ENCODE data around the gene C19orf33.

C19orf33 gene

GRCh38 chr19:38280030-38280921 lies 23.8 kb upstream of the C19orf33 start:
- no peak for DNase-seq (ENCODE audit: low read depth)

- no peak for DNase-seq (ENCODE audit: low read depth)
Observed at GRCh38 chr19:38281811-38282566, 22.1 kb upstream of the C19orf33 start.

- no peak for DNase-seq (ENCODE audit: low read depth)
Observed at GRCh38 chr19:38283271-38283670, 20.8 kb upstream of the C19orf33 start.

- DNase-seq (ENCODE audit: low read depth) = no peak
Observed at GRCh38 chr19:38284422-38284821, 19.6 kb upstream of the C19orf33 start.

- DNase-seq (ENCODE audit: low read depth) = no peak
Observed at GRCh38 chr19:38285567-38285966, 18.5 kb upstream of the C19orf33 start.

- no peak for DNase-seq (ENCODE audit: low read depth)
Observed at GRCh38 chr19:38287604-38288003, 16.4 kb upstream of the C19orf33 start.

- DNase-seq (ENCODE audit: low read depth) = no peak
Observed at GRCh38 chr19:38288123-38288855, 15.8 kb upstream of the C19orf33 start.

GRCh38 chr19:38289955-38290354 lies 14.1 kb upstream of the C19orf33 start:
- no peak for DNase-seq (ENCODE audit: low read depth)

GRCh38 chr19:38290631-38291147 lies 13.4 kb upstream of the C19orf33 start:
- no peak for DNase-seq (ENCODE audit: low read depth)

GRCh38 chr19:38291855-38292254 lies 12.2 kb upstream of the C19orf33 start:
- no peak for DNase-seq (ENCODE audit: low read depth)

- DNase-seq (ENCODE audit: low read depth) = no peak
Observed at GRCh38 chr19:38293281-38293680, 10.8 kb upstream of the C19orf33 start.

GRCh38 chr19:38294090-38294489 lies 10.0 kb upstream of the C19orf33 start:
- DNase-seq (ENCODE audit: low read depth) = no peak

GRCh38 chr19:38298821-38299680 lies 5.0 kb upstream of the C19orf33 start:
- no peak for DNase-seq (ENCODE audit: low read depth)

GRCh38 chr19:38304352-38304865 lies 358 bp downstream of the C19orf33 start:
- DNase-seq (ENCODE audit: low read depth) = no peak

- DNase-seq (ENCODE audit: low read depth) = no peak
Observed at GRCh38 chr19:38304866-38305429, 897 bp downstream of the C19orf33 start.

- DNase-seq (ENCODE audit: low read depth) = no peak
Observed at GRCh38 chr19:38306236-38306635, 2.2 kb downstream of the C19orf33 start.

GRCh38 chr19:38307076-38307475 lies 3.0 kb downstream of the C19orf33 start:
- no peak for DNase-seq (ENCODE audit: low read depth)

- no peak for DNase-seq (ENCODE audit: low read depth)
Observed at GRCh38 chr19:38307597-38307996, 3.5 kb downstream of the C19orf33 start.

GRCh38 chr19:38308006-38308766 lies 4.1 kb downstream of the C19orf33 start:
- DNase-seq (ENCODE audit: low read depth) = no peak
